ENCODE data around the gene PARK7.

- TF ChIP-seq CTCF (IDR thresholded peaks at IDR 0.05) (no peak), POLR2A (IDR thresholded peaks at IDR 0.05) (no peak)
These were observed 57.7 kb downstream of the PARK7 start for GRCh38 chr1:8019229-8019620.

All from Peyer's patch (tissue), 4 donors.